HCT116 (cell line): ENCODE measurements around the gene PCDHGB5. TPM values are rescaled to one million over a fixed set of nuclear protein-coding genes. Genes with fewer than 3 reads are reported as not detected.

Experiments used
- ATAC-seq: fragments of 200-7000 bp; cut with Tn5 transposase; 2 replicates; pipeline ENCODE4 v1.9.1; 2020; ENCODE audit warnings: mild to moderate bottlenecking, moderate library complexity
- BruUV-seq: library from RNA; stranded (reverse); fragments of 400-500 nt; replicated peaks from 2 replicates; lab custom pipeline; 2021; lab: Mats Ljungman, UMichigan
- CTCF ChIA-PET: fragments of 300-600 bp; sonication (Branson Sonifier 250); formaldehyde crosslinking; loops from one replicate; lab custom pipeline; 2021; ENCODE audit warnings: antibody characterized with exemption; lab: Charles Lee
- POLR2A ChIA-PET: fragments of 300-600, 350-600 bp; sonication (Branson Sonifier 250); formaldehyde crosslinking; loops from one replicate; lab custom pipeline; 2021; ENCODE audit warnings: antibody characterized with exemption; lab: Charles Lee
- RAD21 ChIA-PET, 2 experiments: fragments of 300-600 bp; sonication (Branson Sonifier 250); formaldehyde crosslinking; loops; one replicate each; lab custom pipeline; 2023; ENCODE audit warnings: low total read pairs in 2 of 2; ENCODE audit not compliant: uncharacterized antibody in 2 of 2, unreplicated experiment in 2 of 2, low non-redundant PET in 1 of 2; lab: Charles Lee
- DNase-seq: peaks from one replicate; pipeline ENCODE4 v3.0.0-alpha.2; 2010; ENCODE audit warnings: low read depth, low spot score
- H2AFZ ChIP-seq: fragments of 200-600 bp; shearing (Covaris generic), sonication (generic); 2 replicates; pipeline ENCODE4 v1.6.1; 2017; ENCODE audit warnings: low read depth, mixed run types, mixed read lengths, antibody characterized with exemption, low read length; ENCODE audit not compliant: poor library complexity, severe bottlenecking
- H3K27ac ChIP-seq: 2 replicates; pipeline ENCODE4 v1.5.1; 2012; ENCODE audit warnings: low read depth, low read length
- H3K27me3 ChIP-seq: fragments of 200-600 bp; sonication (generic); 2 replicates; pipeline ENCODE4 v1.6.1; 2016; ENCODE audit warnings: mixed run types, low read length, mixed read lengths; ENCODE audit not compliant: insufficient read depth
- H3K36me3 ChIP-seq, 2 experiments: fragments of 200-500 bp in 1 of 2; fragments of 200-600 bp in 1 of 2; sonication (Bioruptor generic) in 1 of 2; sonication (generic) in 1 of 2; 2 replicates each; pipeline versions ENCODE4 v1.5.1 to v1.6.1; 2014 to 2016; ENCODE audit warnings: low read length in 2 of 2, inconsistent platforms in 1 of 2, mixed read lengths in 1 of 2, mixed run types in 1 of 2; ENCODE audit not compliant: insufficient read depth in 2 of 2, control insufficient read depth in 1 of 2
- H3K4me1 ChIP-seq, 2 experiments: fragments of 200-600 bp in 1 of 2; sonication (generic) in 1 of 2; 2 replicates each; pipeline versions ENCODE4 v1.5.1 to v1.6.1; 2012 to 2017; ENCODE audit warnings: low read length in 2 of 2, inconsistent platforms in 1 of 2, mild to moderate bottlenecking in 1 of 2, mixed read lengths in 1 of 2, mixed run types in 1 of 2, moderate library complexity in 1 of 2; ENCODE audit not compliant: insufficient read depth in 2 of 2, control insufficient read depth in 1 of 2
- H3K4me2 ChIP-seq: fragments of 200-600 bp; sonication (generic); 2 replicates; pipeline ENCODE4 v1.6.1; 2017; ENCODE audit warnings: mixed run types, low read length, mixed read lengths
- H3K4me3 ChIP-seq, 2 experiments: fragments of 200-600 bp in 1 of 2; sonication (generic) in 1 of 2; replicated peaks in 1 of 2; 2 replicates each; pipeline ENCODE4 v1.5.1; 2011 to 2016; ENCODE audit warnings: low read length in 2 of 2, control low read depth in 1 of 2, low read depth in 1 of 2, mild to moderate bottlenecking in 1 of 2, mixed read lengths in 1 of 2, mixed run types in 1 of 2
- H3K79me2 ChIP-seq: fragments of 200-600 bp; sonication (generic); 2 replicates; pipeline ENCODE4 v1.6.1; 2017; ENCODE audit warnings: mild to moderate bottlenecking, mixed run types, low read length, moderate library complexity, mixed read lengths; ENCODE audit not compliant: insufficient read depth
- H3K9ac ChIP-seq: fragments of 200-600 bp; sonication (generic); 2 replicates; pipeline ENCODE4 v1.6.1; 2016; ENCODE audit warnings: low read length, mixed read lengths
- H3K9me2 ChIP-seq: fragments of 200-600 bp; sonication (generic), shearing (Covaris generic); 2 replicates; pipeline ENCODE4 v1.6.1; 2017; ENCODE audit warnings: mixed run types, mild to moderate bottlenecking, moderate library complexity; ENCODE audit not compliant: insufficient read depth
- H3K9me3 ChIP-seq, 2 experiments: fragments of 200-500 bp in 1 of 2; fragments of 200-600 bp in 1 of 2; sonication (Bioruptor generic) in 1 of 2; sonication (generic) in 1 of 2; 2 replicates each; pipeline ENCODE4 v1.6.1; 2014 to 2017; ENCODE audit warnings: low read length in 2 of 2, mixed read lengths in 2 of 2, inconsistent platforms in 1 of 2, low read depth in 1 of 2, mild to moderate bottlenecking in 1 of 2, mixed run types in 1 of 2, moderate library complexity in 1 of 2; ENCODE audit not compliant: control insufficient read depth in 1 of 2, insufficient read depth in 1 of 2
- H4K20me1 ChIP-seq: fragments of 200-600 bp; sonication (generic), shearing (Covaris generic); 2 replicates; pipeline ENCODE4 v1.6.1; 2017; ENCODE audit warnings: mixed run types, mild to moderate bottlenecking, moderate library complexity; ENCODE audit not compliant: insufficient read depth
- CBX3 ChIP-seq: IDR thresholded peaks from 2 replicates; pipeline ENCODE4 v1.6.1; 2012; ENCODE audit warnings: low read depth
- CTCF ChIP-seq, 3 experiments: fragments of 200-600 bp in 1 of 3; sonication (generic) in 1 of 3; IDR thresholded peaks in 2 of 3; conservative IDR thresholded peaks in 1 of 3; 2 replicates each; pipeline ENCODE4 v1.5.1; 2012 to 2017; ENCODE audit warnings: low read depth in 2 of 3, low read length in 2 of 3, antibody characterized with exemption in 1 of 3, borderline replicate concordance in 1 of 3, control low read depth in 1 of 3, mild to moderate bottlenecking in 1 of 3, mixed read lengths in 1 of 3, mixed run types in 1 of 3, moderate library complexity in 1 of 3; ENCODE audit not compliant: insufficient read depth in 1 of 3
- EGR1 ChIP-seq: IDR thresholded peaks from 2 replicates; pipeline ENCODE4 v1.6.1; 2012; ENCODE audit warnings: low read depth
- ELF1 ChIP-seq: IDR thresholded peaks from 2 replicates; pipeline ENCODE4 v1.6.1; 2012; ENCODE audit warnings: low read depth, borderline replicate concordance
- EZH2 ChIP-seq: fragments of 200-600 bp; sonication (generic); IDR thresholded peaks from 2 replicates; pipeline ENCODE4 v1.6.1; 2017; ENCODE audit warnings: antibody characterized with exemption, mixed run types
- EZH2phosphoT487 ChIP-seq: fragments of 200-600 bp; IDR thresholded peaks from 2 replicates; pipeline ENCODE4 v1.6.1; 2018; ENCODE audit warnings: antibody characterized with exemption, borderline replicate concordance
- FOSL1 ChIP-seq: IDR thresholded peaks from 2 replicates; pipeline ENCODE4 v1.6.1; 2012; ENCODE audit warnings: low read depth
- JUND ChIP-seq: IDR thresholded peaks from 2 replicates; pipeline ENCODE4 v1.6.1; 2012
- POLR2AphosphoS5 ChIP-seq: IDR thresholded peaks from 2 replicates; pipeline ENCODE4 v1.6.1; 2011; ENCODE audit warnings: mild to moderate bottlenecking, low read depth, low read length, moderate library complexity
- SRF ChIP-seq: IDR thresholded peaks from 2 replicates; pipeline ENCODE4 v1.6.1; 2012; ENCODE audit warnings: low read depth
- TCF7L2 ChIP-seq: IDR thresholded peaks from 2 replicates; pipeline ENCODE4 v1.7.0; 2011; ENCODE audit warnings: borderline replicate concordance, inconsistent platforms; ENCODE audit not compliant: insufficient read depth, insufficient read length; ENCODE audit errors: extremely low read depth
- intact Hi-C: fragments of 100-400 bp; cut with micrococcal nuclease; formaldehyde crosslinking; loops from 2 replicates; pipeline ENCODE4 v1.10.0; 2022
- total RNA-seq: library from RNA; stranded (reverse); gene quantifications from one replicate; pipeline ENCODE4 v1.2.1, GENCODE V29; 2021; ENCODE audit not compliant: unreplicated experiment

PCDHGB5 gene
- total RNA-seq, 1 experiment from 2014 or later: 0.15 TPM

DNA sequence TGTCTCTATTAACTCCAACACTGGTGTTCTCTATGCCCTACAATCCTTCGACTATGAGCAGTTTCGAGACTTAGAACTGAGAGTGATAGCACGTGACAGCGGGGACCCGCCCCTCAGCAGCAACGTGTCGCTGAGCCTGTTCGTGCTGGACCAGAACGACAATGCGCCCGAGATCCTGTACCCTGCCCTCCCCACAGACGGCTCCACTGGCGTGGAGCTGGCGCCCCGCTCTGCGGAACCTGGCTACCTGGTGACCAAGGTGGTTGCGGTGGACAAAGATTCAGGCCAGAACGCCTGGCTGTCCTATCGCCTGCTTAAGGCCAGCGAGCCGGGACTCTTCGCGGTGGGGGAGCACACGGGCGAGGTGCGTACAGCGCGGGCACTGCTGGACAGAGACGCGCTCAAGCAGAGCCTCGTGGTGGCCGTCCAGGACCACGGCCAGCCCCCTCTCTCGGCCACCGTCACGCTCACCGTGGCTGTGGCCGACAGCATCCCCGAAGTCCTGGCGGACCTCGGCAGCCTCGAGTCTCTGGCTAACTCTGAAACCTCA is 25.1 kb downstream of the PCDHGB5 start (continued):
- TF ChIP-seq CTCF (IDR thresholded peaks at IDR 0.05 in 2 of 3, conservative IDR thresholded peaks at IDR 0.05 in 1 of 3; ENCODE audit: borderline replicate concordance in 1 of 3, insufficient read depth in 1 of 3, low read depth in 2 of 3, low read length in 2 of 3): no peak
- no peak for TF ChIP-seq SRF

- no peak for ATAC-seq
- no peaks in the 10 kb centered on the region for H3K4me1 ChIP-seq
- H3K36me3 ChIP-seq: no peaks in the 10 kb centered on the region
- no peak for DNase-seq
- H3K9me3 ChIP-seq: peaks cover 0 to 8% of the 10 kb centered on the region in 2 experiments; a peak in 2 of 4 replicates
- no peak overlapping the region for H3K27ac ChIP-seq
- no peak overlapping the region for H3K4me2 ChIP-seq
- intact Hi-C loops: no loop called here
- TF ChIP-seq FOSL1 (no peak), EZH2phosphoT487 (no peak), EZH2 (no peak), CBX3 (no peak), POLR2AphosphoS5 (no peak), ELF1 (no peak), CTCF (IDR thresholded peaks at IDR 0.05 in 2 of 3, conservative IDR thresholded peaks at IDR 0.05 in 1 of 3; ENCODE audit: borderline replicate concordance in 1 of 3, insufficient read depth in 1 of 3, low read depth in 2 of 3, low read length in 2 of 3) (no peak), TCF7L2 (no peak), SRF (no peak), EGR1 (no peak), JUND (no peak)
- TF ChIP-seq, all 23 proteins: peak for 0
- Histone ChIP-seq H3K4me3 (no peak overlapping the region), H4K20me1 (no peaks in the 10 kb centered on the region), H3K79me2 (no peaks in the 10 kb centered on the region), H3K27me3 (no peaks in the 10 kb centered on the region), H3K9ac (no peak overlapping the region), H3K9me2 (no peaks in the 10 kb centered on the region), H2AFZ (no peak overlapping the region)
- BruUV-seq: no TSS peak
- ChIA-PET CTCF (no interaction called here), POLR2A (no interaction called here), RAD21 (no interaction called here)
Measured at GRCh38 chr5:141427783-141428426, 30.2 kb downstream of the PCDHGB5 start.
